Fibroblast of lung (primary cell): ENCODE measurements around the gene ANKRD44.

Experiments used
- EZH2 ChIP-seq: IDR thresholded peaks from 2 replicates; pipeline ENCODE4 v1.5.1; 2012; ENCODE audit warnings: low read length, control low read depth, mild to moderate bottlenecking; ENCODE audit errors: missing control alignments
- TF ChIP-seq, protein P1 (sequence below), 2 donors: IDR thresholded peaks in 1 of 2; conservative IDR thresholded peaks in 1 of 2; 1 replicate in 1 of 2; 2 replicates in 1 of 2; pipeline ENCODE4 v1.5.1; 2011 to 2012; ENCODE audit warnings: low read length in 2 of 2, control low read depth in 1 of 2, inconsistent platforms in 1 of 2, low read depth in 1 of 2, mild to moderate bottlenecking in 1 of 2

DNA sequence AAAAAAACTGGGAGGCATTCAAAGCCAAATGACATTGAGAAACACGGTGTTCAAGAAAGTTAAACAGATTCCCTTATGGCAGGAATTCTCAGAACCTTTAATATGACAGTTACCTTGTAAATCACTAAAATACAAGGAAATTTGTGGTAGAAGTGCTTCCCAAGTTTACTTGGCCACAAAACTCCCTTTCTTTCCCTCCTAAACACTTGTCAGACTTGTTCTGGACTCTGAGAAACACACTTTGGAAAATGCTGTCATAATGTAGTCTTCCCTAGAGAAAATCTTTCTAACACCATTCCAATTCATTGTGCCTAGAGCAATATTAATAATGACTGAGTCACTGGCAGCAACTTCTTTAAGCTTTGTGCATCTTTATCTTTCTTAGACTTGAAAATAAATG is 140.4 kb downstream of the ANKRD44 start:
- TF ChIP-seq, protein P1, sequence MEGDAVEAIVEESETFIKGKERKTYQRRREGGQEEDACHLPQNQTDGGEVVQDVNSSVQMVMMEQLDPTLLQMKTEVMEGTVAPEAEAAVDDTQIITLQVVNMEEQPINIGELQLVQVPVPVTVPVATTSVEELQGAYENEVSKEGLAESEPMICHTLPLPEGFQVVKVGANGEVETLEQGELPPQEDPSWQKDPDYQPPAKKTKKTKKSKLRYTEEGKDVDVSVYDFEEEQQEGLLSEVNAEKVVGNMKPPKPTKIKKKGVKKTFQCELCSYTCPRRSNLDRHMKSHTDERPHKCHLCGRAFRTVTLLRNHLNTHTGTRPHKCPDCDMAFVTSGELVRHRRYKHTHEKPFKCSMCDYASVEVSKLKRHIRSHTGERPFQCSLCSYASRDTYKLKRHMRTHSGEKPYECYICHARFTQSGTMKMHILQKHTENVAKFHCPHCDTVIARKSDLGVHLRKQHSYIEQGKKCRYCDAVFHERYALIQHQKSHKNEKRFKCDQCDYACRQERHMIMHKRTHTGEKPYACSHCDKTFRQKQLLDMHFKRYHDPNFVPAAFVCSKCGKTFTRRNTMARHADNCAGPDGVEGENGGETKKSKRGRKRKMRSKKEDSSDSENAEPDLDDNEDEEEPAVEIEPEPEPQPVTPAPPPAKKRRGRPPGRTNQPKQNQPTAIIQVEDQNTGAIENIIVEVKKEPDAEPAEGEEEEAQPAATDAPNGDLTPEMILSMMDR (conservative IDR thresholded peaks at IDR 0.05 in 1 of 2, IDR thresholded peaks at IDR 0.05 in 1 of 2; ENCODE audit: low read depth in 1 of 2, low read length in 2 of 2) = no peak
- TF ChIP-seq EZH2 = no peak
